Left lung (tissue), 10 donors: ENCODE results near the gene SS18L1. TPM values are rescaled to one million over a fixed set of nuclear protein-coding genes. Genes with fewer than 3 reads are reported as not detected.

ENCODE experiments used
- ATAC-seq: fragments of 200-7000 bp; cut with Tn5 transposase; one replicate; pipeline ENCODE4 v1.9.1; 2020; ENCODE audit warnings: moderate library complexity
- DNase-seq, 4 donors: peaks; one replicate each; pipeline ENCODE4 v3.0.0-alpha.2; 2013 to 2020
- H3K27ac ChIP-seq, 2 donors: fragments of 200-600 bp; sonication (generic) in 1 of 2; one replicate each; pipeline versions ENCODE4 v1.5.0 to v1.8.0; 2020 to 2021
- H3K27me3 ChIP-seq, 2 donors: fragments of 200-600 bp; sonication (generic) in 1 of 2; one replicate each; pipeline versions ENCODE4 v1.5.0 to v1.8.0; 2020 to 2021
- H3K36me3 ChIP-seq, 2 donors: fragments of 200-600 bp; sonication (generic) in 1 of 2; one replicate each; pipeline versions ENCODE4 v1.5.0 to v1.8.0; 2020 to 2021
- H3K4me1 ChIP-seq, 2 donors: fragments of 200-600 bp; one replicate each; pipeline ENCODE4 v1.8.0; 2021
- H3K4me3 ChIP-seq, 2 donors: fragments of 200-600 bp; sonication (generic) in 1 of 2; one replicate each; pipeline versions ENCODE4 v1.5.0 to v1.8.0; 2020 to 2021; ENCODE audit warnings: mild to moderate bottlenecking in 1 of 2
- H3K9me3 ChIP-seq, 2 donors: fragments of 200-600 bp; sonication (generic) in 1 of 2; one replicate each; pipeline versions ENCODE4 v1.5.0 to v1.8.0; 2020 to 2021
- CTCF ChIP-seq, 2 donors: fragments of 200-600 bp; sonication (generic) in 1 of 2; IDR thresholded peaks; one replicate each; pipeline versions ENCODE4 v1.5.0 to v1.8.0; 2021; ENCODE audit warnings: antibody characterized with exemption in 2 of 2
- intact Hi-C, 2 donors: fragments of 100-400 bp; cut with DNase I; formaldehyde crosslinking; loops; one replicate each; pipeline versions ENCODE4 v1.11.2 to v1.14.2; 2022
- polyA plus RNA-seq, 6 donors: library from polyadenylated mRNA; unstranded; fragments of 120-200 nt; gene quantifications; one replicate each; pipeline ENCODE4 v1.2.1, GENCODE V29; 2013; ENCODE audit not compliant: insufficient read length in 6 of 6
- total RNA-seq, 2 donors: library from RNA; stranded (reverse); fragmentation: NEBNext Ultra II Directional; extraction: Animal tissue kit (Norgen Biotek cat#: 25700); gene quantifications; one replicate each; pipeline ENCODE4 v1.2.1, GENCODE V29; 2021
- donor health status: DM: no; HTN: yes; CAD: no.
- donor health status: DM: no; HTN: no; CAD: no.

The SS18L1 gene
- total and polyA plus RNA-seq, 8 donors, result 14.6 to 30.0 (median 21.7) TPM

GRCh38 chr20:62120365-62120762, 23.2 kb upstream of the SS18L1 start:
- H3K4me1 ChIP-seq, result peaks cover 8 to 23% of the 10 kb centered on the region in 2 donors
- no peak for ATAC-seq
- TF ChIP-seq CTCF (IDR thresholded peaks at IDR 0.05), result no peak
- H3K27me3 ChIP-seq, result peaks cover 0 to 38% of the 10 kb centered on the region in 2 donors
- peak overlapping the region in 1 of 2 donors; percentile 44 for H3K27ac ChIP-seq
- DNase-seq, result no peak
- H3K9me3 ChIP-seq, result no peaks in the 10 kb centered on the region
- H3K36me3 ChIP-seq, result peaks cover 0 to 9% of the 10 kb centered on the region in 2 donors
- intact Hi-C loops, result loop anchor here in 1 of 2 donors (10.0 kb wide), 1 partner anchor 56 kb away; the partner anchor contains the start of gene TAF4
- H3K4me3 ChIP-seq, result no peak overlapping the region

GRCh38 chr20:62120990-62121775, 22.4 kb upstream of the SS18L1 start:
- intact Hi-C loops, result loop anchor here in 1 of 2 donors (10.0 kb wide), 1 partner anchor 56 kb away; the partner anchor contains the start of gene TAF4
- Histone ChIP-seq H3K27ac (peak overlapping the region; percentile 83 to 95), H3K4me3 (peak overlapping the region; percentile 67 to 85), H3K36me3 (peaks cover 0 to 17% of the 10 kb centered on the region in 2 donors), H3K4me1 (peaks cover 8 to 23% of the 10 kb centered on the region in 2 donors), H3K9me3 (no peaks in the 10 kb centered on the region), H3K27me3 (peaks cover 0 to 30% of the 10 kb centered on the region in 2 donors)
- DNase-seq (peak in 2 of 4 donors; percentile 58 to 87), ATAC-seq (peak; percentile 3)
- no peak for TF ChIP-seq CTCF (IDR thresholded peaks at IDR 0.05)

- H3K4me3 ChIP-seq, result peak within 1 kb of the TSS; percentile 67 to 85
- H3K27ac ChIP-seq, result peak within 1 kb of the TSS; percentile 83 to 95
- peaks cover 8 to 23% of the 10 kb centered on the region in 2 donors for H3K4me1 ChIP-seq
- intact Hi-C loops, result loop anchor here in 1 of 2 donors (10.0 kb wide), 1 partner anchor 57 kb away; the partner anchor contains the start of gene TAF4
- DNase-seq, result peak; percentile 95 to 99 (median 98)
- no peak for TF ChIP-seq CTCF (IDR thresholded peaks at IDR 0.05)
- ATAC-seq, result peak; percentile 87
- H3K9me3 ChIP-seq, result no peaks in the 10 kb centered on the region
- peaks cover 0 to 25% of the 10 kb centered on the region in 2 donors for H3K36me3 ChIP-seq
- peaks cover 0 to 21% of the 10 kb centered on the region in 2 donors for H3K27me3 ChIP-seq
Observed at GRCh38 chr20:62121776-62122653, 21.6 kb upstream of the SS18L1 start, which contains the start of gene LSM14B. TSS of gene LSM14B (plus strand) at chr20:62122475. CDS start at chr20:62122667, 192 bp downstream.

- intact Hi-C loops, result loop anchor here in 1 of 2 donors (10.0 kb wide), 1 partner anchor 58 kb away; the partner anchor contains the start of gene TAF4
- ATAC-seq (peak; percentile 47), DNase-seq (peak in 1 of 4 donors; percentile 86)
- Histone ChIP-seq H3K9me3 (no peaks in the 10 kb centered on the region), H3K27me3 (peaks cover 0 to 13% of the 10 kb centered on the region in 2 donors), H3K4me1 (peaks cover 8 to 23% of the 10 kb centered on the region in 2 donors), H3K27ac (peak overlapping the region; percentile 68 to 76), H3K36me3 (peaks cover 0 to 34% of the 10 kb centered on the region in 2 donors), H3K4me3 (peak overlapping the region; percentile 65 to 85)
- no peak for TF ChIP-seq CTCF (IDR thresholded peaks at IDR 0.05)
Observed at GRCh38 chr20:62122654-62123449, 20.7 kb upstream of the SS18L1 start.
